Pons (tissue), 1 donor: ENCODE results near the gene CDKAL1.
A peak's percentile ranks its signal among the peaks of the same experiment; 100 is the strongest.
"Not testable (repeated sequence)": the region's sequence is repeated elsewhere in the genome, so short reads cannot be mapped to it uniquely, and the experiment has no call there.

Experiments used
- DNase-seq: peaks from one replicate; pipeline ENCODE4 v3.0.0-alpha.2; 2016; ENCODE audit warnings: low spot score

CDKAL1 gene

DNA sequence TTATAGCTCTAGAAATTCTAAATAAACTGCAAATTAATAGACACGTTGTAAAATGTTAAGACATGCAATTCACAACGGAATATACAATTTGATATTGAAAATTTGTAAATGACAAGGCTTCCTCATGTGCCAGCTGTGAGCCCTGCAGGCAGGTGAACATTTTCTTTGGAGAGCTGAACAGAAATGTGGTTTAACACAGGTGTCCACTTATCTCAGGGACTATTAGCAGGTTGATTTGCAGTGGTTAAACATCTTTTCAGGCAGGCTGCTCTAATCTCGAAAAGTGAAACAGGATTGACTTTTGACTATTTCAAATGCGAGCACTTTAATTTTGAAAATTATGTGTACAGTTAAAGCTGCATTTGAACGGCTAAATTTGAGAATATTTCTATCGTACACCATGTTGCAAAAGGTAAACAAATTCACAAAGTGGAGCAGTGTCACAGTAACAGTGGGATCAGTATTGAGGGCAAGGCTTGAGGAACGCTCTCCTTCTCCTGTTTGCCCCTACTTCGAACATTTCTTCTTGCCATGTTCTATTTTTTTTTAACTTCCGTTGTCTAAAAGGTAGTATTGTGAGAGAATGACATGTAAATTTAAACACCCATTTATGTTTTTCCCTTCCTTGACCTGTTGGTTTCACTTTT lies 210.8 kb downstream of the CDKAL1 start:
- no peak for DNase-seq

DNA sequence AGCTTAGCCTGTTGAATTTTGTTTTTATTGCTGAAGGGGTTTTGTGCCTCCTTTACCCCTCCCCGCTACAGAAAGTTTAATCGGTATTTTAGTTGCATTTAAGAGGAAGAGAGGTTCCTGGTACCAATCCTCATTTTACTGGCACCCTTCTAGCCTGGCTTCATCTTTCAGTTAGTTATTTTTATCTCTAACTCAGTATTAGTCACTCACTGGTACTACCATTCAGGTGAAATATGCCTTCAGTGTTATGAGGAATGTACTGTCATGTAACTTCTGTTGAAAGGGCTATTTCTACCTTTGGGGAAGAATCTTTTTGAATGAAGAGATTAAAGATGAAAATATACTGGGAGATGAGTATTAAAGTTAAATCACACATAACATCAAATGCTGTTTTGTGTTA lies 211.8 kb downstream of the CDKAL1 start:
- no peak for DNase-seq

DNA sequence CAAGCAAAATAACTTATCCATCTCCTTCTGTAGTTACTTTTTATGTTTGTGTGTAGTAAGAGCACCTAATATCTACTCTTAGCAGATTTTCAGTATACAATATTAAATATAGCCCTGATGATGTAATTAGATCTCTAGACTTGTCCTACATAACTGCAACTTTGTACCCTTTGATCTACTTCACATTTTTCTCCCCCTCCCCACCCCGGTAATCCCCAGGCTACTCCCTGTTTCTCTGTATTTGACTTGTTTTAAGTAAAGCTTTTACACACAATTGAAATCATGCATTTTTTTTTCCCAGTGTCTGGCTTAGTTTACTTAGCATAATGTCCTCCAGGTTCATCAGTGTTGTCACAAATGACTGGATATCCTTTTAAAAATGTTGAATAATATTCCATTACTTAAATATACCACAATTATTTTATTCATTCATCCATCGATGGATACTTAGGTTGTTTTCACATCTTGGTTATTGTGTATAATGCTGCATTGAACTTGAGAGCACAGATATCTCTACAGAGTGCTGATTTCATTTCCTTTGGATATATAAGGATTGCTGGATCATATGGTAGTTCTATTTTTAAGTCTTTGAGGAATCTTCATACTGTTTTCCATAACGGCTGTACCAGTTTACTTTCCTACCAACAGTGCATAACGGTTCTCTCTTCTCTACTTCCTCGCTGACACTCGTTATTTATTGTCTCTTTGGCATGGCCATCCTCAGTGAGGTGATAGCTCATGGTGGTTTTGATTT lies 212.7 kb downstream of the CDKAL1 start:
- DNase-seq: no peak

DNA sequence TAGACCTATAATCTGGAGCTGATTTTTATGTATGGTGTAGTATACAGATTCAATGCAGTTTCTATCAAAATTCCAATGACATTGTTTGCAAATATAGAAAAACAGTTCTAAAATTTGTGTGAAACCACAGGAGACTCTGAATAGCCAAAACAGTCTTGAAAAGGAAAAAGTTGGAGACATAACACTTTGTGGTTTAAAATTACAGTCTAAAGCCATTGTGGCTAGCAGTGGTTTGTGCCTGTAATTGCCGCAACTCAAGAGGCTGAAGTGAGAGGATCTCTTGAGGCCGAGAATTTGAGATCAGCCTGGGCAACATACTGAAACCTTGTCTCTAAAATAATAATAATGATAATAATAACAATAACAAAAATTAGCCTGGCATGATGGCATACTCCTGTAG lies 213.7 kb downstream of the CDKAL1 start:
- DNase-seq: no peak

DNA sequence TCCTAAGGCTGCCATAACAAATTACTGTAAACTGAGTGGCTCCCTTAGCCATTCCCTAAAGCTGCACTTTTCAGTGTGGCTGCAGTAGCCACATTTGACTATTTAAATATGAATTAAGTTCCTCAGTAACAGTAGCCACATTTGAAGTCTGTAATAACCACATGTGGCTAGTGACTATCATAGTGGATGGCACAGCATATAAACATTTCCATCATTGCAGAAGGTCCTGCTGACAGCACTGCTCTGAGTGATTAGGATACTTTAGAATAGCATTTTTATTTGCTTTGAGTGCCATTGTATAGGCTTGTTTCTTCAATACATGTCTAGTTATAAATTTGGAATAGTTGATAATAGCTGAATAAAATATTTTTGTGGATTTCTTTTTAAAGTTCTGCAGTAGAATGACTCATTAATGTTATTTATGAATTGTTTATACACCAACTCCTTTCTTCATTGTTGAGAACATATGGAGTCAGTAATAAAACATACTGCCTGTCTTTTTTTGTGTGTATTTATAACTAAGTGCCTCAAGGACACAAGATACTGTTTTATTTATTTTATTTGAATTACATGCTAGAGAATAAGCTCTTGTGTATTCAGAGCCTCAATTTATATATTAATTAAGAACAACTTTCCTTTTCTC lies 217.2 kb downstream of the CDKAL1 start:
- DNase-seq: no peak

DNA sequence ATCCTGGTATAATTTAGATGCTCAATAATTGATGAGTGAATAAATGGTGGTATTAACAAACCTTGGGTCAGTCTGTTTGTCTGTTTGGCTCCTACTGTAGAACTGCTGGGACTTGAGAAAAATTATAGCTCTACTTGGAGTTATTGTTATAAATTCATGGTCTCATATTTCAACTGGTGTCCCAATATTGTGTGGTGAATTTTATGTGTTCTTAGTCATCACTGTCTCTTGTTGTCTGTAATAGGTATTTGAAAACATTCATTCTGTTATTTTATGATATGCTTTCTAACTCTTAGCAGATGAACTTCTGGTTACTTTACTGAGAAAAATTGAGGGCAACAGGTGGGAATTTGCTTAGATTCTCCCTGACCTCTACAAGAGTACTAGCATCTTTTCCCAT lies 221.4 kb downstream of the CDKAL1 start:
- DNase-seq: no peak

GRCh38 chr6:20756584-20757147 lies 222.4 kb downstream of the CDKAL1 start:
- DNase-seq: not testable (repeated sequence)

DNA sequence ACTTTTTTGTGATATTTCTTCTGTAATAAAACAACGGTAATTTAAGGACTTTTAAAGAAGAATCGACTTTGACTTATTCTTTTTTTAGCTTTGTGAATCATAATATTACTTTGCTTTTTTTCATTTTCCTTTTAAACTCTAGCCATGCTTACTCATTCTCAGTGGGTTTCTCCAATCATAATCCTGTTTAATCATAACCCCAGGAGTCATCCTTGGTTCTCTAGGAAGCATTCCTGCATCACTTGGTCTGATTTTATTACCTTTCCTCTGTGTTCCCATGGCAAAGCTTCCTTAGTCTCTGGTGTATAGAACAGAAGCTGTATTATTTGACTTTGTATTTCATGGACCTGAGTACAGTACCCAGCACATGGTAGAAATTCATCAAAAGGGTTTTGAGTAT lies 223.5 kb downstream of the CDKAL1 start:
- no peak for DNase-seq

GRCh38 chr6:20763296-20763695 lies 229.0 kb downstream of the CDKAL1 start:
- peak; percentile 36 for DNase-seq

GRCh38 chr6:20769631-20770030 lies 235.4 kb downstream of the CDKAL1 start:
- DNase-seq: no peak

GRCh38 chr6:20770773-20771172 lies 236.5 kb downstream of the CDKAL1 start:
- DNase-seq: no peak

DNA sequence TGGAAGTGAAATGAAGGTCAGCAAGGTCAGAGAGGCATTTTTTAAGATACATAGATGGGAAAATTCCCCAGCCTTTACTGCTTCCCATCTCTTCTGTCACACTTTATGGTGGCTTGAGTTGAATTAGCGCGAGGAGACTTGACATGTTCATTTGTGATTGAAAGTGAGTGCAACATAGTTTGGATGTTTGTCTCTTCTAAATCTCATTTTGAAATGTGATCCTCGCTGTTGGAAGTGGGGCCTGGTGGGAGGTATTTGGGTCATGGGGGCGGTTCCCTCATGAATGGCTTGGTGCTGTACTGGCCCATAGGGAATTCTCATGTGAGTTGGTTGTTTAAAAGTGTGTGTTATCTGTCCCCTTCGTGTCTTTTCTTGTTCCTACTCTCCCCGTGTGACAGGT lies 237.2 kb downstream of the CDKAL1 start:
- DNase-seq: no peak

GRCh38 chr6:20773822-20774221 lies 239.6 kb downstream of the CDKAL1 start:
- no peak for DNase-seq

DNA sequence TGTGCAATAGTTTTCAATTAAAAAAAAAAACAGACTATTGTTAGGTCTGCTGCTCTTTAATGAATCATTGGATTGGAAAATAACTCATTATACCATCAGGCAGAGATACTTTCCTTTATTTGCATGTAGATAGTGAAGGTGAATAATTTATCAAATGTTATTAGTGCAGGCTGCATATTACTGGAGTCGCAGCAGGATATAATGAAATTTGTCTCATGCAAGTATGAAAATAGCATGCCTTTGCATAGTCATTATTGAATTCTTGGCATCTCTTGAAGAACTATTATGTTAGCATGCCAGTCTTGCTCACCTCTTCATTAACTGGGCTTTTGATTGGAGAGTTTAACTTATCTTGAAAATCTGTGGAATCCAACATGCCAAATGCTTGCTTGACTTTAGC lies 241.7 kb downstream of the CDKAL1 start:
- DNase-seq: no peak

DNA sequence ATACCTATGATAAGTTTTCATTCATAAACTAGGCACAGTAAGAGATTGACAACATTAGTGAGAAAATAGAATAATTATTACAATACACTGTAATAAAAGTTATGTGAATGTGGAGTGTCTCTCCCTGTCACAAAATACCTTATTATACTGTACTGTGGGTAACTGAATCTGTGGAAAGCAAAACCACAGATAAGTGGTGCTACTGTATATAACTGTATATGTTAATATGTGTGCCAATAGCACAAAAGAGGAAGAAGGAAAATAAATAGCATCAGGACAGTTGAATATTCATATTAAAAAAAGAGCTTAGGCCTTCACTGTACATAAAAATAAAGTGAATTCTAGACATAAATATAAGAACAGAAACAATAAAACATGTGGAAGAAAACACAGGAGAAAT lies 243.5 kb downstream of the CDKAL1 start:
- DNase-seq: no peak

GRCh38 chr6:20778459-20778858 lies 244.2 kb downstream of the CDKAL1 start:
- DNase-seq: no peak

DNA sequence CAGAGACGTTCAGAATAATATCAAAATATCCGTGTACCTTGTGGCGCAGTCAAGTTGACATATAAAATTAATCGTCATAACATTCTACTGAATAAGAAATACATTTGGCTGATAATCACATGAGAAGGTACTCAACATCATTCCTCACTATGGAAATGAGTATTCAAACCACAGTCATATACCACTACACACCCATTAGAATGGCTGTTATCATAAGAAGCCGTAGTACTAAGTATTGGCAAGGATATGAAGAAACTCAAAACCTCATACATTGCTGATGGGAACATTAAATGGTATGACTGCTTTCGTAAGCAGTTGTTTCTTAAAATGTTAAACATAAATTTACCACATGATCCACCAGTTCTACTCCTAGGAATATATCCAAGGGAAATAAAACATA lies 244.7 kb downstream of the CDKAL1 start:
- no peak for DNase-seq

DNA sequence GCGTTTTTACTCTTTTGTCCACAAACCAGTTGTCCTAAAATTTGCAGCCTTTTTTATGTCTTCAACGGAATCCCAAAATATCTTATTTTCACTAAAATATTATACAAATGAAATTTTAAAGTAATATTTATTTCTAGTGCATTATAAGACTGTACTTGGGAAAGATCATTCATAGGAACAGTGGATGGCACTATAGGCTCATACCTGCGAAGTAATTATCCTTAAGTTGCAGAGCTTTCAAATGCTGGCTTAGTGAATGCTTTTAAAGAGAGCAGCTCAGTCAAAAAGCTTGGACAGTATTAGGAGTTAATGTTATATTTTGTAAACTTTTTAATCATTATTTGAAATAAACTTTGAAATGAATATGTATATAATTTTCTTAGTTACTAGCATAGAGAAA lies 254.9 kb downstream of the CDKAL1 start:
- peak; percentile 17 for DNase-seq

DNA sequence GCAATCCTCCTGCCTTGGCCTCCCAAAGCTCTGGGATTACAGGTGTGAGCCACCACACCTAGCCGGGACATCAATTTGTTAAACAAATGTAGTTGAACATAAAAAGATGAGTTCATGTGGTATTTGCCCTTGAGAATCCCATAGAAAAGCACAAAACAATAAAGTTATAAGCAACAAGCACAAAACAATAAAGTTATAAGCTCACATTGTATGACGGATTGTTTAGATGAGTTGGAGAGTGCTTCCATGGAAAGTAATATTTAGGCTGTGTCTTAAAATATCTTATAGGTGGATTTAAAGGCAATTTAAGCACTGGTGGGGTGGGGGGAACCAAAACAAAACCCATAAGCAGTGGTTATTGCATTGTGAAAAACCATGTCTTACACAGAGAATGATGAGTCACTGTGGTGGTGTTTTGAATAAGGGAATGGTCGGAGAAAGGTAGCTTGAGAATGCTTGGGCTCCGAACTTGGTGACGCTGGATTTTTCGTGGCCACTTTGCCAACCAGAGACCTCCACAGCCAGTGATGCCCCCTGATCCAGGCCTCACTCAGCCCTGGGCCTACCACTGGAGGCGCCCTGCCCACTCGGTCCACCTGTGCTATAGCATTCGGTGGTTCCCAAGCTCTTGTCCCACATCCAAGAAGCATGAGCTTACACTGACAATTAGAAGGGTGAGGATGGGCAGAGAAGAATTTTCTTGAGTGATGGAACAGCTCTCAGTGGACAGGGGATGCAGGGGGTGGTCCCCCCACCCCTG lies 256.0 kb downstream of the CDKAL1 start:
- DNase-seq: no peak

- no peak for DNase-seq
These were observed 256.8 kb downstream of the CDKAL1 start for GRCh38 chr6:20791074-20791473.

DNA sequence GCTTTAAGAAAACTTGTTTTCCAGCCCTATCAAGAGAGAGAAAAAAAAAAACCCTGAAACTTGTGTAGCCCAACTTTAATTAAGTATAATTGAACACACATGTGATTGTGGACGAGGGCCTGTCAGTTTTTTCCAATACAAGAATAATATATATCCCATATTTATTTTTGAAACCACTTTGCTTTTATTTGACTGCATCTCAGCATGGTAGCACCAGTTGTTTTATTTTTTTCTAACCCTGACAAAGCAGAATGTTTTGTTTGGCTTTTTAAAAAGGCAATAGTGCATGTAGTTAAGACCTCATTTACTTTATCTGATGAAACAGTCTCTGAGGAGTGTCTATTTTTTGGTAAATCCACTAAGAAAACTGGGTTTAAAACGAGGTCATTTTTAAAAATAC lies 257.7 kb downstream of the CDKAL1 start:
- no peak for DNase-seq

- no peak for DNase-seq
These were observed 258.9 kb downstream of the CDKAL1 start for GRCh38 chr6:20793174-20793573.
